Adrenal gland (tissue), 12 donors: ENCODE measurements around the gene USF2. TPM values are rescaled to one million over a fixed set of nuclear protein-coding genes. Genes with fewer than 3 reads are reported as not detected.
A peak's percentile ranks its signal among the peaks of the same experiment; 100 is the strongest.

Experiments used
- DNase-seq, 7 donors: peaks; one replicate each; pipeline ENCODE4 v3.0.0-alpha.2; 2019 to 2020
- H3K27ac ChIP-seq, 5 donors: fragments of 200-600 bp; sonication (generic) in 4 of 5; 1 replicate in 3 of 5; 2 replicates in 2 of 5; pipeline versions ENCODE4 v1.5.1 to v1.8.0; 2016 to 2020; ENCODE audit warnings: mild to moderate bottlenecking in 1 of 5
- H3K27me3 ChIP-seq: fragments of 200-600 bp; 2 replicates; pipeline ENCODE4 v1.8.0; 2021
- H3K36me3 ChIP-seq, 2 donors: fragments of 200-600 bp; replicated peaks in 1 of 2; 1 replicate in 1 of 2; 2 replicates in 1 of 2; pipeline versions ENCODE4 v1.5.1 to v1.8.0; 2018 to 2022
- H3K4me1 ChIP-seq, 2 donors: fragments of 200-600 bp; replicated peaks in 1 of 2; 1 replicate in 1 of 2; 2 replicates in 1 of 2; pipeline versions ENCODE4 v1.5.1 to v1.8.0; 2018 to 2021
- H3K4me3 ChIP-seq, 4 donors: fragments of 200-600 bp; sonication (generic) in 3 of 4; one replicate each; pipeline ENCODE4 v1.5.1; 2016 to 2018
- H3K9me3 ChIP-seq, 3 donors: fragments of 200-600 bp; sonication (generic) in 1 of 3; replicated peaks in 1 of 3; 1 replicate in 2 of 3; 2 replicates in 1 of 3; pipeline versions ENCODE4 v1.5.1 to v1.8.0; 2016 to 2021
- CTCF ChIP-seq, 6 experiments: fragments of 450-650 bp in 4 of 6; fragments of 200-600 bp in 2 of 6; sonication (generic) in 1 of 6; IDR thresholded peaks; 1 replicate in 5 of 6; 2 replicates in 1 of 6; pipeline versions ENCODE4 v1.5.1 to v1.8.0; 2016 to 2021; ENCODE audit warnings: antibody characterized with exemption in 6 of 6, mild to moderate bottlenecking in 2 of 6, moderate library complexity in 1 of 6
- POLR2A ChIP-seq, 2 donors: fragments of 450-650 bp; IDR thresholded peaks; one replicate each; pipeline ENCODE4 v1.6.1; 2017; ENCODE audit warnings: antibody characterized with exemption in 2 of 2, mild to moderate bottlenecking in 2 of 2, moderate library complexity in 1 of 2
- WGBS, 4 donors: extraction: QIAGEN DNeasy Blood & Tissue Kit in 2 of 4; methylation state at CpG; one replicate each; pipeline versions ENCODE4 v1.1.5 to v1.1.7; 2013 to 2017; 5-methylcytosine and 5-hydroxymethylcytosine counted together
- intact Hi-C, 2 donors: fragments of 100-400 bp; cut with DNase I; formaldehyde crosslinking; loops; one replicate each; pipeline versions ENCODE4 v1.14.1 to v1.15.0; 2022 to 2023
- polyA plus RNA-seq, 3 donors: library from polyadenylated mRNA; stranded (reverse); fragments of 200-250 nt in 2 of 3; fragments of 350-450 nt in 1 of 3; fragmentation: Illumina TruSeq in 1 of 3; extraction: RNeasy Lipid Tissue Mini Kit (QIAGEN cat#74804) in 1 of 3; gene quantifications; one replicate each; pipeline ENCODE4 v1.2.3, GENCODE V29; 2013 to 2014
- total RNA-seq, 9 donors: library from RNA; depleted of rRNA in 4 of 9; stranded (reverse); fragments of >200 nt in 4 of 9; fragments of 120-200 nt in 1 of 9; fragmentation: NEBNext Ultra II Directional in 1 of 9; extraction: Animal tissue kit (Norgen Biotek cat#: 25700) in 1 of 9; gene quantifications; one replicate each; pipeline versions ENCODE4 v1.1.0 to v1.2.4, GENCODE V29; 2013 to 2023
- donor health status: healthy with polysubstance abuse.
- donor health status: Bipolar disorder and iron deficiency.
- donor health status: DM: yes; HTN: yes; CAD: no.
- donor health status: DM: no; HTN: no; CAD: no.
- donor health status: DM: no; HTN: no; CAD: no.
- donor health status: DM: yes; HTN: yes; CAD: no.

USF2 gene
- total and polyA plus RNA-seq, 12 donors = 50.6 to 302 (median 146) TPM

GRCh38 chr19:35308910-35309309 is 40.1 kb downstream of the USF2 start:
- no peak for DNase-seq
- intact Hi-C loops = no loop called here
- no peak for TF ChIP-seq POLR2A (IDR thresholded peaks at IDR 0.05)
- 72 to 91% (median 74%) methylated on average over 7 of the region's 7 CpGs for WGBS, 4 donors
- peaks cover 22 to 23% of the 10 kb centered on the region in 2 donors for H3K4me1 ChIP-seq
- H3K9me3 ChIP-seq = no peaks in the 10 kb centered on the region
- peak overlapping the region in 3 of 5 donors; percentile 45 to 84 (median 58) for H3K27ac ChIP-seq
- H3K4me3 ChIP-seq = no peak overlapping the region
- no peaks in the 10 kb centered on the region for H3K36me3 ChIP-seq
- no peaks in the 10 kb centered on the region for H3K27me3 ChIP-seq

- intact Hi-C loops = no loop called here
- H3K27me3 ChIP-seq = no peaks in the 10 kb centered on the region
- H3K4me3 ChIP-seq = no peak overlapping the region
- H3K9me3 ChIP-seq = no peaks in the 10 kb centered on the region
- DNase-seq = peak in 6 of 7 donors; percentile 76 to 94 (median 90)
- 35 to 43% (median 42%) methylated on average over 9 to 47 of the region's 47 CpGs for WGBS, 4 donors
- no peak for TF ChIP-seq CTCF (IDR thresholded peaks at IDR 0.05)
- peak in 1 of 2 donors; percentile 28 for TF ChIP-seq POLR2A (IDR thresholded peaks at IDR 0.05)
- peak overlapping the region in 3 of 5 donors; percentile 45 to 84 (median 58) for H3K27ac ChIP-seq
- peaks cover 22 to 24% of the 10 kb centered on the region in 2 donors for H3K4me1 ChIP-seq
- no peaks in the 10 kb centered on the region for H3K36me3 ChIP-seq
Measured at GRCh38 chr19:35309481-35310279, 40.9 kb downstream of the USF2 start.

GRCh38 chr19:35310331-35310730 is 41.6 kb downstream of the USF2 start:
- intact Hi-C loops = no loop called here
- Histone ChIP-seq H3K4me1 (peaks cover 22 to 24% of the 10 kb centered on the region in 2 donors), H3K27ac (peak overlapping the region in 1 of 5 donors; percentile 84), H3K4me3 (no peak overlapping the region), H3K9me3 (no peaks in the 10 kb centered on the region), H3K27me3 (no peaks in the 10 kb centered on the region), H3K36me3 (no peaks in the 10 kb centered on the region)
- WGBS, 4 donors = 81 to 93% (median 89%) methylated on average over 3 to 12 of the region's 12 CpGs
- DNase-seq = peak in 1 of 7 donors; percentile 23
- no peak for TF ChIP-seq POLR2A (IDR thresholded peaks at IDR 0.05)
- TF ChIP-seq CTCF (IDR thresholded peaks at IDR 0.05) = no peak

GRCh38 chr19:35310811-35311465 is 42.2 kb downstream of the USF2 start:
- no peak for DNase-seq
- H3K27me3 ChIP-seq = no peaks in the 10 kb centered on the region
- no peak overlapping the region for H3K27ac ChIP-seq
- no peaks in the 10 kb centered on the region for H3K9me3 ChIP-seq
- H3K4me1 ChIP-seq = peaks cover 22 to 24% of the 10 kb centered on the region in 2 donors
- intact Hi-C loops = no loop called here
- no peak overlapping the region for H3K4me3 ChIP-seq
- TF ChIP-seq POLR2A (IDR thresholded peaks at IDR 0.05) (no peak), CTCF (IDR thresholded peaks at IDR 0.05) (no peak)
- no peaks in the 10 kb centered on the region for H3K36me3 ChIP-seq
- 93 to 97% (median 96%) methylated on average over 10 of the region's 10 CpGs for WGBS, 4 donors
